T-helper 17 cell (primary cell): ENCODE results near the gene UQCRHL. TPM values are rescaled to one million over a fixed set of nuclear protein-coding genes. Genes with fewer than 3 reads are reported as not detected.
"Not testable (repeated sequence)": the region's sequence is repeated elsewhere in the genome, so short reads cannot be mapped to it uniquely, and the experiment has no call there.

ENCODE experiments used
- ATAC-seq: fragments of 150-1000 bp; cut with Tn5 transposase; 2 replicates; pipeline ENCODE4 v1.10.0; 2021; ENCODE audit warnings: mild to moderate bottlenecking, moderate library complexity
- DNase-seq, 3 donors: peaks; one replicate each; pipeline versions ENCODE4 v3.0.0 to v3.0.0-alpha.2; 2020 to 2021
- H3K9me3 ChIP-seq: one replicate; pipeline ENCODE4 v1.7.0; 2013; ENCODE audit warnings: low read length, mild to moderate bottlenecking; ENCODE audit not compliant: control insufficient read depth, poor library complexity, severe bottlenecking
- H3K27ac Mint-ChIP-seq: one replicate; pipeline ENCODE4 v1.8.0; 2022; ENCODE audit warnings: mild to moderate bottlenecking, moderate library complexity, mixed read lengths
- H3K27me3 Mint-ChIP-seq: one replicate; pipeline ENCODE4 v1.8.0; 2022; ENCODE audit warnings: mixed read lengths
- H3K36me3 Mint-ChIP-seq: one replicate; pipeline ENCODE4 v1.8.0; 2022; ENCODE audit warnings: low read depth, mixed read lengths
- H3K4me1 Mint-ChIP-seq: one replicate; pipeline ENCODE4 v1.8.0; 2022; ENCODE audit warnings: mild to moderate bottlenecking, mixed read lengths
- H3K4me3 Mint-ChIP-seq: one replicate; pipeline ENCODE4 v1.8.0; 2022; ENCODE audit warnings: mild to moderate bottlenecking, moderate library complexity, mixed read lengths
- total RNA-seq, 4 donors: library from RNA in 2 of 4; stranded (reverse) in 2 of 4; gene quantifications; one replicate each; pipeline ENCODE4 v1.2.3 and lab custom pipeline; 2022 to 2026

Gene UQCRHL
- total RNA-seq, 2 donors from 2014 or later, result 0.65 to 0.81 TPM

GRCh38 chr1:15828931-15829330 is 21.5 kb upstream of the UQCRHL start:
- H3K4me3 Mint-ChIP-seq, H3K27me3 Mint-ChIP-seq, H3K9me3 ChIP-seq, DNase-seq, ATAC-seq, H3K27ac Mint-ChIP-seq, H3K36me3 Mint-ChIP-seq: not testable (repeated sequence)
- H3K4me1 Mint-ChIP-seq, result peaks cover 14% of the 10 kb centered on the region

- not testable (repeated sequence) for DNase-seq
These were observed 20.1 kb upstream of the UQCRHL start for GRCh38 chr1:15827567-15827966.

GRCh38 chr1:15826810-15827507 is 19.5 kb upstream of the UQCRHL start:
- no peaks in the 10 kb centered on the region for H3K36me3 Mint-ChIP-seq

More at GRCh38 chr1:15827567-15827966, 20.1 kb upstream of the UQCRHL start:
- H3K27me3 Mint-ChIP-seq, H3K4me3 Mint-ChIP-seq, H3K36me3 Mint-ChIP-seq, H3K27ac Mint-ChIP-seq, ATAC-seq, H3K9me3 ChIP-seq: not testable (repeated sequence)
- peaks cover 14% of the 10 kb centered on the region for H3K4me1 Mint-ChIP-seq

GRCh38 chr1:15825800-15826199 is 18.4 kb upstream of the UQCRHL start:
- ATAC-seq (no peak), DNase-seq (no peak)
- H3K4me1 Mint-ChIP-seq, result peaks cover 11% of the 10 kb centered on the region
- H3K27me3 Mint-ChIP-seq, result no peaks in the 10 kb centered on the region
- no peak overlapping the region for H3K4me3 Mint-ChIP-seq
- H3K9me3 ChIP-seq, result no peaks in the 10 kb centered on the region
- no peaks in the 10 kb centered on the region for H3K36me3 Mint-ChIP-seq
- no peak overlapping the region for H3K27ac Mint-ChIP-seq

More at GRCh38 chr1:15826810-15827507, 19.5 kb upstream of the UQCRHL start:
- no peaks in the 10 kb centered on the region for H3K9me3 ChIP-seq
- ATAC-seq (no peak), DNase-seq (no peak)
- H3K27me3 Mint-ChIP-seq, result no peaks in the 10 kb centered on the region
- H3K4me1 Mint-ChIP-seq, result peaks cover 14% of the 10 kb centered on the region
- H3K27ac Mint-ChIP-seq, result no peak overlapping the region
- H3K4me3 Mint-ChIP-seq, result no peak overlapping the region

GRCh38 chr1:15820478-15820877 is 13.0 kb upstream of the UQCRHL start:
- H3K27ac Mint-ChIP-seq, result peak overlapping the region; percentile 11
- ATAC-seq (no peak), DNase-seq (no peak)
- H3K4me3 Mint-ChIP-seq, result no peak overlapping the region
- peaks cover 3% of the 10 kb centered on the region for H3K4me1 Mint-ChIP-seq
- H3K9me3 ChIP-seq, result no peaks in the 10 kb centered on the region
- no peaks in the 10 kb centered on the region for H3K27me3 Mint-ChIP-seq
- H3K36me3 Mint-ChIP-seq, result no peaks in the 10 kb centered on the region

GRCh38 chr1:15816674-15817073 is 9.2 kb upstream of the UQCRHL start:
- no peak overlapping the region for H3K4me3 Mint-ChIP-seq

GRCh38 chr1:15810073-15810472 is 2.6 kb upstream of the UQCRHL start:
- Mint-ChIP-seq H3K4me3 (no peak overlapping the region), H3K27ac (no peak overlapping the region), H3K27me3 (peaks cover 9% of the 10 kb centered on the region), H3K36me3 (no peaks in the 10 kb centered on the region), H3K4me1 (no peaks in the 10 kb centered on the region)
- DNase-seq, result no peak
- no peak for ATAC-seq
- H3K9me3 ChIP-seq, result no peaks in the 10 kb centered on the region

More at GRCh38 chr1:15816674-15817073, 9.2 kb upstream of the UQCRHL start:
- ATAC-seq (no peak), DNase-seq (no peak)
- H3K36me3 Mint-ChIP-seq, result no peaks in the 10 kb centered on the region
- H3K9me3 ChIP-seq, result no peaks in the 10 kb centered on the region
- no peaks in the 10 kb centered on the region for H3K27me3 Mint-ChIP-seq
- H3K27ac Mint-ChIP-seq, result no peak overlapping the region
- H3K4me1 Mint-ChIP-seq, result peaks cover 4% of the 10 kb centered on the region

GRCh38 chr1:15808955-15809354 is 1.5 kb upstream of the UQCRHL start:
- no peak overlapping the region for H3K27ac Mint-ChIP-seq
- ATAC-seq (no peak), DNase-seq (no peak)
- H3K4me3 Mint-ChIP-seq, result no peak overlapping the region
- peaks cover 9% of the 10 kb centered on the region for H3K27me3 Mint-ChIP-seq
- no peaks in the 10 kb centered on the region for H3K36me3 Mint-ChIP-seq
- no peaks in the 10 kb centered on the region for H3K4me1 Mint-ChIP-seq
- H3K9me3 ChIP-seq, result no peaks in the 10 kb centered on the region

GRCh38 chr1:15807121-15807520 is 328 bp downstream of the UQCRHL start:
- no peaks in the 10 kb centered on the region for H3K4me1 Mint-ChIP-seq
- H3K36me3 Mint-ChIP-seq, result no peaks in the 10 kb centered on the region
- no peak overlapping the region for H3K27ac Mint-ChIP-seq
- ATAC-seq (no peak), DNase-seq (no peak)
- no peak overlapping the region for H3K4me3 Mint-ChIP-seq
- no peaks in the 10 kb centered on the region for H3K9me3 ChIP-seq
- peaks cover 9% of the 10 kb centered on the region for H3K27me3 Mint-ChIP-seq

- Mint-ChIP-seq H3K36me3 (no peaks in the 10 kb centered on the region), H3K4me1 (no peaks in the 10 kb centered on the region), H3K27me3 (peaks cover 10% of the 10 kb centered on the region), H3K27ac (peak overlapping the region; percentile 8), H3K4me3 (no peak overlapping the region)
- no peaks in the 10 kb centered on the region for H3K9me3 ChIP-seq
- DNase-seq (no peak), ATAC-seq (no peak)
These were observed 3.4 kb downstream of the UQCRHL start for GRCh38 chr1:15804060-15804459.

- H3K27me3 Mint-ChIP-seq, result peaks cover 10% of the 10 kb centered on the region
- ATAC-seq (peak; percentile 53), DNase-seq (no peak)
- H3K36me3 Mint-ChIP-seq, result no peaks in the 10 kb centered on the region
- H3K9me3 ChIP-seq, result no peaks in the 10 kb centered on the region
- H3K27ac Mint-ChIP-seq, result peak overlapping the region; percentile 8
- no peaks in the 10 kb centered on the region for H3K4me1 Mint-ChIP-seq
- H3K4me3 Mint-ChIP-seq, result no peak overlapping the region
These were observed 4.1 kb downstream of the UQCRHL start for GRCh38 chr1:15803380-15803779.

GRCh38 chr1:15802234-15802965 is 5.0 kb downstream of the UQCRHL start:
- DNase-seq (no peak), ATAC-seq (no peak)
- no peaks in the 10 kb centered on the region for H3K9me3 ChIP-seq
- no peaks in the 10 kb centered on the region for H3K4me1 Mint-ChIP-seq
- no peak overlapping the region for H3K27ac Mint-ChIP-seq
- H3K4me3 Mint-ChIP-seq, result no peak overlapping the region
- H3K36me3 Mint-ChIP-seq, result no peaks in the 10 kb centered on the region
- peaks cover 10% of the 10 kb centered on the region for H3K27me3 Mint-ChIP-seq

GRCh38 chr1:15799928-15800835 is 7.3 kb downstream of the UQCRHL start:
- Mint-ChIP-seq H3K4me3 (no peak overlapping the region), H3K4me1 (no peaks in the 10 kb centered on the region), H3K27me3 (peaks cover 10% of the 10 kb centered on the region), H3K36me3 (no peaks in the 10 kb centered on the region), H3K27ac (no peak overlapping the region)
- H3K9me3 ChIP-seq, result no peaks in the 10 kb centered on the region
- ATAC-seq (no peak), DNase-seq (no peak)
